ENCODE data around the gene IKZF1. TPM values are rescaled to one million over a fixed set of nuclear protein-coding genes. Genes with fewer than 3 reads are reported as not detected.
A peak's percentile ranks its signal among the peaks of the same experiment; 100 is the strongest.

IKZF1 gene
- total and polyA plus RNA-seq, 10 donors, result 36.4 to 389 (median 231) TPM

DNA sequence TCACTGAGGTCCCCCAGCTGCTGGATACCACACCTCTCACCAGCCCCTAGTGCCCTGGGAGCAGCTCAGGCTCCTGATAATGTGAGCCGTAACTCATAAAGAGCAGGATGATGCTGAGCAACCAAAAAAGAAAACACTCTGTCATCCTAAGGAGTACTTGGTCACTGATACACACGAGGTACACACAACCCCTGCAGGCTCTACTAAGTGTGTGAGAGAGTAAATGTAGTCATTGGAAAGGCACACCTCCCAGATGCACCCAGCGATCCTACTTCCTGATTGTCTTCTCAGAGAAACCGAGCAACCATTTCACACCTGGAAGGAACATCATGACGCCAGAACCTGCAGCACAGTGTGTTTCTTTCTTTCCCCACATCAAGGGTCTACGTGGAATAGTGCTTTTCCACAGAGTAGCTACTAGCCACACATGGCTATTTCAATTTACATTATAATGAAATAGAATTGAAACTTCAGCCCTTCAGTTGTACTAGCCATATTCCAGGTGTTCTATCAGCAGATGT is 111.4 kb downstream of the IKZF1 start:
- intact Hi-C loops (cut with DNase I; ENCODE audit: low total_unique reads), result loop anchor here (5.0 kb wide), 2 partner anchors 214 to 279 kb away; no protein-coding TSS in a partner anchor
- WGBS, 5 donors, result 55 to 71% (median 57%) methylated on average over 6 of the region's 6 CpGs
- TF ChIP-seq POLR2A (IDR thresholded peaks at IDR 0.05) (no peak), POLR2AphosphoS5 (IDR thresholded peaks at IDR 0.05) (no peak)
- TF ChIP-seq, protein P1, sequence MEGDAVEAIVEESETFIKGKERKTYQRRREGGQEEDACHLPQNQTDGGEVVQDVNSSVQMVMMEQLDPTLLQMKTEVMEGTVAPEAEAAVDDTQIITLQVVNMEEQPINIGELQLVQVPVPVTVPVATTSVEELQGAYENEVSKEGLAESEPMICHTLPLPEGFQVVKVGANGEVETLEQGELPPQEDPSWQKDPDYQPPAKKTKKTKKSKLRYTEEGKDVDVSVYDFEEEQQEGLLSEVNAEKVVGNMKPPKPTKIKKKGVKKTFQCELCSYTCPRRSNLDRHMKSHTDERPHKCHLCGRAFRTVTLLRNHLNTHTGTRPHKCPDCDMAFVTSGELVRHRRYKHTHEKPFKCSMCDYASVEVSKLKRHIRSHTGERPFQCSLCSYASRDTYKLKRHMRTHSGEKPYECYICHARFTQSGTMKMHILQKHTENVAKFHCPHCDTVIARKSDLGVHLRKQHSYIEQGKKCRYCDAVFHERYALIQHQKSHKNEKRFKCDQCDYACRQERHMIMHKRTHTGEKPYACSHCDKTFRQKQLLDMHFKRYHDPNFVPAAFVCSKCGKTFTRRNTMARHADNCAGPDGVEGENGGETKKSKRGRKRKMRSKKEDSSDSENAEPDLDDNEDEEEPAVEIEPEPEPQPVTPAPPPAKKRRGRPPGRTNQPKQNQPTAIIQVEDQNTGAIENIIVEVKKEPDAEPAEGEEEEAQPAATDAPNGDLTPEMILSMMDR (IDR thresholded peaks at IDR 0.05 in 8 of 11, conservative IDR thresholded peaks at IDR 0.05 in 3 of 11), result no peak
- DNase-seq, result no peak
- H3K36me3 ChIP-seq, result no peaks in the 10 kb centered on the region
- H3K27me3 ChIP-seq (replicated peaks in 1 of 7), result no peaks in the 10 kb centered on the region
- H3K9me3 ChIP-seq, result no peaks in the 10 kb centered on the region
- peaks cover 37 to 77% (median 66%) of the 10 kb centered on the region in 6 donors for H3K4me1 ChIP-seq
- peak overlapping the region in 5 of 8 donors; percentile 45 to 75 (median 67) for H3K27ac ChIP-seq
- peak overlapping the region in 1 of 8 donors; percentile 38 for H3K4me3 ChIP-seq

DNA sequence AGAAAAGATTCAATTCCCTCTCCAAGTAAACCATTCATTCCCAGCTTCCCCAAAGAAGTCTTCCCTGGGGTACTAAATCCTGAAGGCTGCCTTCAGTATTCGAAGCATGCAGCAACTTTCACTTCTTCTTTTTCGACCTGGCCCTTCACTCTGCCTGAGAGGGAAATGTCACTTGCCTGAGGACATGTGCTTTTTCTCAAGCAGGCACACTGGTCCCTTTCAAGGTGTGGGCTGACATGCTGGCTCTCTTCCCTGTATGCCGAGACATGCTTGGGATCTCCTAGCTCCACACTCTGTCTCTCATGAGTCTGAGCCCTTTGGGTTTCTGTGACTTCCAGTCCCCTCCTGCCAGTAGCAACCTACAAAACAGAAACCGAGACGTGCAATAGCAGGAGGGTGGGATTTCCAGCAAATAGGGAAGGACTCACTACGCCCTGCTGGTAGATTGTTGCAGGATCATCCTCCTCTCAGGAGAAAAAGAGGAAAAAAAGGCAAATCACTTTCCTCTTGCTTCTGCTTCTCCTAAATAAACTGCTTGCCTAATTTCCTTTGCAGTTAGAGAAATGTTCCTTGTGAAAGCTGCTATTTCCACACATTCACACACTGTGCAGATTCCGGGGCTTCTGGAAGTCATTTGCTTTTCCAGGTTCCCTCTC is 112.1 kb downstream of the IKZF1 start:
- Histone ChIP-seq H3K9me3 (no peaks in the 10 kb centered on the region), H3K4me3 (peak overlapping the region in 1 of 8 donors; percentile 38), H3K36me3 (no peaks in the 10 kb centered on the region), H3K27ac (peak overlapping the region in 7 of 8 donors; percentile 31 to 75 (median 51)), H3K27me3 (replicated peaks in 1 of 7) (no peaks in the 10 kb centered on the region), H3K4me1 (peaks cover 32 to 70% (median 59%) of the 10 kb centered on the region in 6 donors)
- intact Hi-C loops (cut with DNase I; ENCODE audit: low total_unique reads), result loop anchor here (5.0 kb wide), 2 partner anchors 214 to 279 kb away; no protein-coding TSS in a partner anchor
- TF ChIP-seq POLR2AphosphoS5 (IDR thresholded peaks at IDR 0.05), result peak in 1 of 3 donors; percentile 48
- no peak for TF ChIP-seq POLR2A (IDR thresholded peaks at IDR 0.05)
- TF ChIP-seq, protein P1 (IDR thresholded peaks at IDR 0.05 in 8 of 11, conservative IDR thresholded peaks at IDR 0.05 in 3 of 11), result peak in 3 of 11 experiments; percentile 7 to 21 (median 13)
- DNase-seq, result peak; percentile 69
- WGBS, 5 donors, result 22 to 45% (median 43%) methylated on average over 7 of the region's 7 CpGs

DNA sequence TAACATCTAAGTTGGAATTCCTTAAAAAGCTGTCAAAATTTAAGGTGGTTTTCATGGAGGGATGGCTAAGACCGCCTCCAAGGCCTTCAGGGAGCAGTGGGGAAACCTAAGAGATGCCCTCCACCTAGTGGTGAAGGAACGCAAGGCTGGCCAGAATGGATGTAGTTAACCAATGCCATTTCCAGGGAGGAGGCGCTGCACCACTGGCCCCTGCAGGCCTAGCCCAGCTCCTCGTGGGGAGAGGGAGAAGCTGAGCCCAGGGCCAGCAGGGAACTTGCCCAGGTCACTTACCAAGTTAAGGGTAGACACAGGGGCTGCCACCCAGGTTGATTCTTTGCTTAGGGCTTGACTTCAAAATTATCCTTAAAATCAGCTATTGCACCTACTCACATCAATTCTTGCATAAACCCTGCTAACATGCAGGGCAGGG is 113.6 kb downstream of the IKZF1 start:
- Histone ChIP-seq H3K4me1 (peaks cover 28 to 55% (median 44%) of the 10 kb centered on the region in 6 donors), H3K27ac (peak overlapping the region in 1 of 8 donors; percentile 67), H3K9me3 (no peaks in the 10 kb centered on the region), H3K36me3 (no peaks in the 10 kb centered on the region), H3K4me3 (no peak overlapping the region), H3K27me3 (replicated peaks in 1 of 7) (no peaks in the 10 kb centered on the region)
- intact Hi-C loops (cut with DNase I; ENCODE audit: low total_unique reads), result loop anchor here (5.0 kb wide), 2 partner anchors 216 to 281 kb away; no protein-coding TSS in a partner anchor
- TF ChIP-seq POLR2AphosphoS5 (IDR thresholded peaks at IDR 0.05), result peak; percentile 35 to 58 (median 36)
- TF ChIP-seq POLR2A (IDR thresholded peaks at IDR 0.05), result no peak
- TF ChIP-seq, protein P1 (IDR thresholded peaks at IDR 0.05 in 8 of 11, conservative IDR thresholded peaks at IDR 0.05 in 3 of 11), result peak; percentile 67 to 93 (median 87)
- peak; percentile 90 for DNase-seq
- WGBS, 5 donors, result 0 to 12% (median 7%) methylated on average over 3 to 4 of the region's 4 CpGs
